ENCODE measurements around the gene CLEC2D. TPM values are rescaled to one million over a fixed set of nuclear protein-coding genes. Genes with fewer than 3 reads are reported as not detected.

CLEC2D gene
- total RNA-seq = 100 to 1,000 TPM; 294 to 297 TPM
- 100 to 1,000 TPM; 241 to 288 TPM for polyA plus RNA-seq

- no peaks in the 10 kb centered on the region for H3K36me3 ChIP-seq (ENCODE audit: insufficient read depth, low read length)
- H3K4me3 ChIP-seq (ENCODE audit: low read length in 2 of 2) = peak within 1 kb of the TSS; percentile 74 to 80
- CTCF ChIA-PET (ENCODE audit: partially characterized antibody) = interaction anchor here (0.6 to 2.7 kb wide), 15 partner anchors 10 to 92 kb away, joined by 3 to 20 read pairs (median 4); no protein-coding TSS in a partner anchor
- peaks cover 70% of the 10 kb centered on the region for H3K4me1 ChIP-seq (ENCODE audit: insufficient read depth, low read length)
- H3K9me3 ChIP-seq (ENCODE audit: control insufficient read depth in 1 of 2, low read length in 2 of 2) = no peaks in the 10 kb centered on the region
- intact Hi-C loops (cut with micrococcal nuclease) = loop anchor here (1.0 kb wide), 2 partner anchors 8 to 18 kb away; no protein-coding TSS in a partner anchor
- peak; percentile 57 to 82 (median 74) for DNase-seq
- Mint-ChIP-seq H3K36me3 (peaks cover 42 to 56% of the 10 kb centered on the region in 2 donors), H3K4me3 (peak within 1 kb of the TSS; percentile 87 to 95 (median 94)), H3K4me1 (peaks cover 47 to 80% (median 57%) of the 10 kb centered on the region in 4 donors), H3K9me3 (no peaks in the 10 kb centered on the region), H3K27me3 (no peaks in the 10 kb centered on the region), H3K27ac (peak within 1 kb of the TSS; percentile 85 to 98 (median 96))
- H3K27ac ChIP-seq (ENCODE audit: low read depth, low read length) = peak within 1 kb of the TSS; percentile 79
- POLR2A ChIA-PET (ENCODE audit: partially characterized antibody) = interaction anchor here (0.7 to 25.7 kb wide), 16 partner anchors 13 to 199 kb away, joined by 3 to 881 read pairs (median 16); partner anchors contain the start of genes CD69 and CLEC2B
- no peaks in the 10 kb centered on the region for H3K27me3 ChIP-seq (ENCODE audit: insufficient read depth, low read length)
Measured at GRCh38 chr12:9669534-9669933, at the start of gene CLEC2D. Gene CLEC2D (plus strand): TSS chr12:9669713. CDS start chr12:9669735, 22 bp downstream.

DNA sequence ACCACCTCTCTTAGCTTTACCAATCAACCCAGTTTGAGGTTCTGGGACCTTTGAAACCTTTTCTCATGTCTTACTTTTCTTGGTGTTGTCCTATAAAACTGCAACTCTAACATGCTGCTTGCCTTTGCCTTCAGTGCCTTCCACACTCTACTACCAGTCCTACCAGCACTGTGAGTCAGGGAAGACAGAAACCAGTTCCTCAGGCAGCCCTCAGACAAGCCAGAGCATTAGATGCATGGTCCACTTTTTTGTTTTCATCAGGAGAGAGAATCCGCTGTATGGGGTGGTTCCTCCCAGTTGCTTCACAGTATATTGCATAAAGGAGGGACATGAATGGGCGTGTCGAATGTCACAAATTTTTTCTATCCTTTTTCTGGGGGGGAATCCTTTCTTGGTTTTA, 44.5 kb upstream of the CLEC2D start:
- H3K9me3 Mint-ChIP-seq = peaks cover 0 to 27% (median 12%) of the 10 kb centered on the region in 8 donors
- intact Hi-C loops (cut with micrococcal nuclease) = no loop called here

DNA sequence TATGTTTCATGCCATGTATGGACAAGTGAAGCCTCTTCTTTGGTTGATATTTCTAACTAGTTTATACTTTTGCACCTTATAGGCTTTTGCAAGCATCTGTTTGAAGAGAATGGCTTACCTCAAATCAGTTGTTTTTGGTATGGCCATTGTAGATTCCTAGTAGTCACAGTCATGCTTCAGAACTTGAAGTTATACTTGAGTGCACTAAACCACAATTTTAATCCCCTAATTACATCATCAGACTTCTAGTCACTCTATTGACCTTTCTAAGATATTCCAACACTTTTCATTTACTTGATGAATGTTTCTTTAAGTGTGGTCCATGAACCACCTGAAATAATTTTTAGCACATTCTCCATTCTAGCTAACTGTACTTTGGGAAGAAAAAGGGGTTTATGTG, 43.2 kb upstream of the CLEC2D start:
- no peaks in the 10 kb centered on the region for H3K27me3 ChIP-seq (ENCODE audit: insufficient read depth, low read length)
- H3K9me3 Mint-ChIP-seq = peaks cover 0 to 27% (median 12%) of the 10 kb centered on the region in 8 donors
- no peak overlapping the region for H3K4me3 Mint-ChIP-seq
- peaks cover 3 to 30% (median 17%) of the 10 kb centered on the region in 4 donors for H3K4me1 Mint-ChIP-seq
- ChIA-PET CTCF (ENCODE audit: partially characterized antibody) (no interaction called here), POLR2A (ENCODE audit: partially characterized antibody) (interaction anchor here (1.2 to 2.2 kb wide), 3 partner anchors 11 to 124 kb away, joined by 3 to 8 read pairs (median 7); no protein-coding TSS in a partner anchor)
- no peaks in the 10 kb centered on the region for H3K27me3 Mint-ChIP-seq
- H3K36me3 ChIP-seq (ENCODE audit: insufficient read depth, low read length) = no peaks in the 10 kb centered on the region
- intact Hi-C loops (cut with micrococcal nuclease) = no loop called here
- H3K4me1 ChIP-seq (ENCODE audit: insufficient read depth, low read length) = peaks cover 8% of the 10 kb centered on the region
- H3K27ac Mint-ChIP-seq = peak overlapping the region in 1 of 7 donors; percentile 37
- H3K36me3 Mint-ChIP-seq = peaks cover 17 to 34% of the 10 kb centered on the region in 2 donors
- H3K9me3 ChIP-seq (ENCODE audit: control insufficient read depth in 1 of 2, low read length in 2 of 2) = no peaks in the 10 kb centered on the region
- no peak for DNase-seq
- H3K4me3 ChIP-seq (ENCODE audit: low read length in 2 of 2) = no peak overlapping the region
- no peak overlapping the region for H3K27ac ChIP-seq (ENCODE audit: low read depth, low read length)

More for the DNA sequence above, 44.5 kb upstream of the CLEC2D start:
- H3K36me3 ChIP-seq (ENCODE audit: insufficient read depth, low read length) = no peaks in the 10 kb centered on the region
- H3K27ac ChIP-seq (ENCODE audit: low read depth, low read length) = no peak overlapping the region
- ChIA-PET POLR2A (ENCODE audit: partially characterized antibody) (interaction anchor here (1.2 to 2.2 kb wide), 3 partner anchors 10 to 125 kb away, joined by 3 to 8 read pairs (median 7); no protein-coding TSS in a partner anchor), CTCF (ENCODE audit: partially characterized antibody) (interaction anchor here (0.6 to 1.9 kb wide), 6 partner anchors 8 to 150 kb away, joined by 3 to 14 read pairs (median 4); no protein-coding TSS in a partner anchor)
- peaks cover 17 to 24% of the 10 kb centered on the region in 2 donors for H3K36me3 Mint-ChIP-seq
- H3K4me3 Mint-ChIP-seq = no peak overlapping the region
- no peaks in the 10 kb centered on the region for H3K9me3 ChIP-seq (ENCODE audit: control insufficient read depth in 1 of 2, low read length in 2 of 2)
- peaks cover 5 to 25% (median 15%) of the 10 kb centered on the region in 4 donors for H3K4me1 Mint-ChIP-seq
- H3K27ac Mint-ChIP-seq = peak overlapping the region in 3 of 7 donors; percentile 9 to 43 (median 29)
- H3K27me3 ChIP-seq (ENCODE audit: insufficient read depth, low read length) = no peaks in the 10 kb centered on the region
- DNase-seq = no peak
- H3K4me3 ChIP-seq (ENCODE audit: low read length in 2 of 2) = no peak overlapping the region
- no peaks in the 10 kb centered on the region for H3K27me3 Mint-ChIP-seq
- H3K4me1 ChIP-seq (ENCODE audit: insufficient read depth, low read length) = peaks cover 10% of the 10 kb centered on the region

GRCh38 chr12:9626821-9627220, 42.7 kb upstream of the CLEC2D start:
- no peak overlapping the region for H3K4me3 ChIP-seq (ENCODE audit: low read length in 2 of 2)

GRCh38 chr12:9632766-9633165, 36.7 kb upstream of the CLEC2D start:
- peak overlapping the region in 2 of 7 donors; percentile 48 to 64 for H3K27ac Mint-ChIP-seq

More at GRCh38 chr12:9626821-9627220, 42.7 kb upstream of the CLEC2D start:
- ChIA-PET CTCF (ENCODE audit: partially characterized antibody) (no interaction called here), POLR2A (ENCODE audit: partially characterized antibody) (interaction anchor here (2.2 kb wide), 1 partner anchor 12 kb away, joined by 7 read pairs; no protein-coding TSS in a partner anchor)
- H3K36me3 ChIP-seq (ENCODE audit: insufficient read depth, low read length) = no peaks in the 10 kb centered on the region
- H3K9me3 ChIP-seq (ENCODE audit: control insufficient read depth in 1 of 2, low read length in 2 of 2) = no peaks in the 10 kb centered on the region
- no peak overlapping the region for H3K27ac ChIP-seq (ENCODE audit: low read depth, low read length)
- Mint-ChIP-seq H3K9me3 (peaks cover 0 to 27% (median 12%) of the 10 kb centered on the region in 8 donors), H3K4me1 (peaks cover 3 to 34% (median 21%) of the 10 kb centered on the region in 4 donors), H3K27ac (no peak overlapping the region), H3K27me3 (no peaks in the 10 kb centered on the region), H3K36me3 (peaks cover 17 to 31% of the 10 kb centered on the region in 2 donors), H3K4me3 (no peak overlapping the region)
- no peak for DNase-seq
- H3K27me3 ChIP-seq (ENCODE audit: insufficient read depth, low read length) = no peaks in the 10 kb centered on the region
- intact Hi-C loops (cut with micrococcal nuclease) = no loop called here
- peaks cover 8% of the 10 kb centered on the region for H3K4me1 ChIP-seq (ENCODE audit: insufficient read depth, low read length)

GRCh38 chr12:9634177-9634803, 35.2 kb upstream of the CLEC2D start:
- Histone ChIP-seq H3K9me3 (ENCODE audit: control insufficient read depth in 1 of 2, low read length in 2 of 2) (no peaks in the 10 kb centered on the region), H3K4me3 (ENCODE audit: low read length in 2 of 2) (no peak overlapping the region), H3K27me3 (ENCODE audit: insufficient read depth, low read length) (no peaks in the 10 kb centered on the region), H3K36me3 (ENCODE audit: insufficient read depth, low read length) (no peaks in the 10 kb centered on the region), H3K4me1 (ENCODE audit: insufficient read depth, low read length) (peaks cover 70% of the 10 kb centered on the region), H3K27ac (ENCODE audit: low read depth, low read length) (no peak overlapping the region)
- H3K9me3 Mint-ChIP-seq = peaks cover 0 to 7% (median 0%) of the 10 kb centered on the region in 8 donors
- H3K4me3 Mint-ChIP-seq = peak overlapping the region in 6 of 8 donors; percentile 51 to 80 (median 61)
- H3K27me3 Mint-ChIP-seq = no peaks in the 10 kb centered on the region
- peaks cover 4 to 15% of the 10 kb centered on the region in 2 donors for H3K36me3 Mint-ChIP-seq
- intact Hi-C loops (cut with micrococcal nuclease) = loop anchor here (1.0 to 5.0 kb wide), 6 partner anchors 13 to 302 kb away; no protein-coding TSS in a partner anchor
- ChIA-PET CTCF (ENCODE audit: partially characterized antibody) (interaction anchor here (0.7 to 12.5 kb wide), 28 partner anchors 9 to 166 kb away, joined by 3 to 234 read pairs (median 5); partner anchors contain the start of genes CD69 and CLEC2D), POLR2A (ENCODE audit: partially characterized antibody) (interaction anchor here (0.8 to 10.3 kb wide), 13 partner anchors 15 to 163 kb away, joined by 3 to 120 read pairs (median 4); no protein-coding TSS in a partner anchor)
- peak; percentile 76 to 77 (median 77) for DNase-seq
- peaks cover 47 to 92% (median 73%) of the 10 kb centered on the region in 4 donors for H3K4me1 Mint-ChIP-seq
- H3K27ac Mint-ChIP-seq = peak overlapping the region; percentile 22 to 97 (median 91)

More at GRCh38 chr12:9632766-9633165, 36.7 kb upstream of the CLEC2D start:
- Histone ChIP-seq H3K4me3 (ENCODE audit: low read length in 2 of 2) (no peak overlapping the region), H3K4me1 (ENCODE audit: insufficient read depth, low read length) (peaks cover 54% of the 10 kb centered on the region), H3K27me3 (ENCODE audit: insufficient read depth, low read length) (no peaks in the 10 kb centered on the region), H3K36me3 (ENCODE audit: insufficient read depth, low read length) (no peaks in the 10 kb centered on the region), H3K27ac (ENCODE audit: low read depth, low read length) (no peak overlapping the region), H3K9me3 (ENCODE audit: control insufficient read depth in 1 of 2, low read length in 2 of 2) (no peaks in the 10 kb centered on the region)
- intact Hi-C loops (cut with micrococcal nuclease) = loop anchor here (5.0 kb wide), 1 partner anchor 300 kb away; no protein-coding TSS in a partner anchor
- ChIA-PET POLR2A (ENCODE audit: partially characterized antibody) (interaction anchor here (1.2 to 10.3 kb wide), 10 partner anchors 16 to 128 kb away, joined by 3 to 120 read pairs (median 6); partner anchors contain the start of gene CD69), CTCF (ENCODE audit: partially characterized antibody) (interaction anchor here (0.7 to 12.5 kb wide), 16 partner anchors 8 to 166 kb away, joined by 3 to 234 read pairs (median 6); partner anchors contain the start of gene CLEC2D)
- Mint-ChIP-seq H3K27me3 (no peaks in the 10 kb centered on the region), H3K9me3 (peaks cover 0 to 7% (median 0%) of the 10 kb centered on the region in 8 donors), H3K36me3 (peaks cover 6 to 15% of the 10 kb centered on the region in 2 donors), H3K4me3 (peak overlapping the region in 2 of 8 donors; percentile 27 to 29), H3K4me1 (peaks cover 39 to 86% (median 62%) of the 10 kb centered on the region in 4 donors)
- peak in 2 of 5 donors; percentile 19 to 43 for DNase-seq
